Neuronal stem cell (in vitro differentiated cells): ENCODE results near the gene DRGX.

ENCODE experiments used
- DNase-seq: peaks from one replicate; pipeline ENCODE4 v3.0.0-alpha.2; 2013; ENCODE audit warnings: low spot score
- H2AFZ ChIP-seq: one replicate; pipeline ENCODE4 v1.6.1; 2013; ENCODE audit warnings: mild to moderate bottlenecking, low read length, inconsistent platforms
- H2AK5ac ChIP-seq: 2 replicates; pipeline ENCODE4 v1.6.1; 2013; ENCODE audit warnings: low read depth, mild to moderate bottlenecking, inconsistent platforms, low read length, moderate library complexity, mixed read lengths
- H2BK120ac ChIP-seq: 2 replicates; pipeline ENCODE4 v1.6.1; 2013; ENCODE audit warnings: low read depth, mild to moderate bottlenecking, inconsistent platforms, low read length, moderate library complexity, mixed read lengths
- H2BK12ac ChIP-seq: one replicate; pipeline ENCODE4 v1.6.1; 2013; ENCODE audit warnings: low read length, inconsistent platforms
- H2BK15ac ChIP-seq: 2 replicates; pipeline ENCODE4 v1.6.1; 2013; ENCODE audit warnings: mild to moderate bottlenecking, low read length, inconsistent platforms, mixed read lengths
- H2BK5ac ChIP-seq: one replicate; pipeline ENCODE4 v1.6.1; 2013; ENCODE audit warnings: inconsistent platforms, mild to moderate bottlenecking, low read length, moderate library complexity
- H3K14ac ChIP-seq: one replicate; pipeline ENCODE4 v1.6.1; 2013; ENCODE audit warnings: low read length, inconsistent platforms
- H3K18ac ChIP-seq: 2 replicates; pipeline ENCODE4 v1.6.1; 2013; ENCODE audit warnings: low read length, inconsistent platforms
- H3K23ac ChIP-seq: 2 replicates; pipeline ENCODE4 v1.6.1; 2013; ENCODE audit warnings: low read depth, mild to moderate bottlenecking, mixed read lengths, low read length, inconsistent platforms; ENCODE audit not compliant: poor library complexity
- H3K27ac ChIP-seq: replicated peaks from 3 replicates; pipeline ENCODE4 v1.5.1; 2013; ENCODE audit warnings: low read length, inconsistent platforms
- H3K27me3 ChIP-seq, 3 experiments: 2 replicates each; pipeline ENCODE4 v1.6.1; 2013; ENCODE audit warnings: low read length in 3 of 3, mild to moderate bottlenecking in 2 of 3, inconsistent platforms in 1 of 3, low read depth in 1 of 3, mixed read lengths in 1 of 3, moderate library complexity in 1 of 3; ENCODE audit not compliant: control insufficient read depth in 3 of 3, insufficient read depth in 3 of 3
- H3K36me3 ChIP-seq, 2 donors: replicated peaks in 1 of 2; 2 replicates each; pipeline ENCODE4 v1.6.1; 2013; ENCODE audit warnings: low read length in 2 of 2; ENCODE audit not compliant: control insufficient read depth in 2 of 2, insufficient read depth in 2 of 2
- H3K4ac ChIP-seq: 2 replicates; pipeline ENCODE4 v1.6.1; 2013; ENCODE audit warnings: inconsistent platforms, mild to moderate bottlenecking, low read length, moderate library complexity
- H3K4me1 ChIP-seq, 2 donors: 1 replicate in 1 of 2; 2 replicates in 1 of 2; pipeline ENCODE4 v1.6.1; 2013; ENCODE audit warnings: low read length in 2 of 2, low read depth in 1 of 2; ENCODE audit not compliant: control insufficient read depth in 2 of 2, insufficient read depth in 1 of 2
- H3K4me2 ChIP-seq: one replicate; pipeline ENCODE4 v1.6.1; 2013; ENCODE audit warnings: mild to moderate bottlenecking, low read length, inconsistent platforms; ENCODE audit not compliant: insufficient read depth, poor library complexity, severe bottlenecking
- H3K4me3 ChIP-seq, 2 donors: 2 replicates each; pipeline ENCODE4 v1.5.1; 2013; ENCODE audit warnings: low read length in 2 of 2, mild to moderate bottlenecking in 2 of 2, inconsistent platforms in 1 of 2, moderate library complexity in 1 of 2
- H3K79me1 ChIP-seq: one replicate; pipeline ENCODE4 v1.6.1; 2013; ENCODE audit warnings: low read depth, mild to moderate bottlenecking, inconsistent platforms, low read length, moderate library complexity
- H3K9ac ChIP-seq: one replicate; pipeline ENCODE4 v1.6.1; 2013; ENCODE audit warnings: mild to moderate bottlenecking, low read depth, low read length, inconsistent platforms; ENCODE audit not compliant: poor library complexity
- H3K9me3 ChIP-seq, 2 donors: replicated peaks in 1 of 2; 2 replicates each; pipeline versions ENCODE3 to v1.6.1; 2013; ENCODE audit warnings: low read length in 2 of 2, mild to moderate bottlenecking in 2 of 2, inconsistent platforms in 1 of 2, low read depth in 1 of 2, mixed read lengths in 1 of 2, moderate library complexity in 1 of 2; ENCODE audit not compliant: control insufficient read depth in 2 of 2, insufficient read depth in 1 of 2
- H4K8ac ChIP-seq: one replicate; pipeline ENCODE4 v1.6.1; 2013; ENCODE audit warnings: low read depth, mild to moderate bottlenecking, inconsistent platforms, low read length, moderate library complexity
- H4K91ac ChIP-seq: one replicate; pipeline ENCODE4 v1.6.1; 2013; ENCODE audit warnings: low read length, low read depth, mild to moderate bottlenecking, inconsistent platforms; ENCODE audit not compliant: poor library complexity
- WGBS, 2 donors: extraction: QIAGEN DNeasy Blood & Tissue Kit; methylation state at CpG; one replicate each; pipeline ENCODE4 v1.1.7; 2013; ENCODE audit warnings: missing lambda C conversion rate in 2 of 2, mixed read lengths in 1 of 2; ENCODE audit not compliant: insufficient read length in 2 of 2, insufficient replicate concordance in 1 of 2; ENCODE audit errors: extremely low coverage in 2 of 2; 5-methylcytosine and 5-hydroxymethylcytosine counted together

DRGX gene

GRCh38 chr10:49385939-49386922 is 9.7 kb downstream of the DRGX start:
- Histone ChIP-seq H3K4me3 (no peak overlapping the region), H3K23ac (peak overlapping the region; percentile 44), H3K9me3 (no peaks in the 10 kb centered on the region), H2BK15ac (no peak overlapping the region), H2BK120ac (no peak overlapping the region), H3K4me1 (no peaks in the 10 kb centered on the region), H3K14ac (no peak overlapping the region), H3K27me3 (peaks cover 0 to 48% (median 0%) of the 10 kb centered on the region in 3 experiments), H2AK5ac (peak overlapping the region; percentile 19), H2BK12ac (no peak overlapping the region), H2AFZ (no peak overlapping the region), H2BK5ac (no peak overlapping the region), H3K36me3 (no peaks in the 10 kb centered on the region), H3K4ac (no peak overlapping the region), H3K9ac (no peak overlapping the region), H3K27ac (no peak overlapping the region), H3K18ac (no peak overlapping the region), H4K91ac (no peak overlapping the region), H4K8ac (no peak overlapping the region), H3K4me2 (no peak overlapping the region), H3K79me1 (no peaks in the 10 kb centered on the region)
- WGBS, 2 donors: no CpG with 5 or more reads among the region's 22 CpGs
- DNase-seq: no peak

GRCh38 chr10:49384268-49384953 is 11.5 kb downstream of the DRGX start:
- Histone ChIP-seq H3K23ac (peak overlapping the region; percentile 28), H3K9me3 (no peaks in the 10 kb centered on the region), H3K27ac (no peak overlapping the region), H2BK120ac (no peak overlapping the region), H2AFZ (no peak overlapping the region), H3K36me3 (no peaks in the 10 kb centered on the region), H3K4me1 (no peaks in the 10 kb centered on the region), H3K18ac (no peak overlapping the region), H3K9ac (no peak overlapping the region), H3K4me3 (no peak overlapping the region), H2BK12ac (no peak overlapping the region), H3K14ac (peak overlapping the region; percentile 49), H4K8ac (no peak overlapping the region), H2BK15ac (no peak overlapping the region), H3K4me2 (no peak overlapping the region), H4K91ac (no peak overlapping the region), H2AK5ac (no peak overlapping the region), H3K79me1 (no peaks in the 10 kb centered on the region), H3K27me3 (peaks cover 0 to 33% (median 0%) of the 10 kb centered on the region in 3 experiments), H2BK5ac (no peak overlapping the region), H3K4ac (no peak overlapping the region)
- WGBS, 2 donors: no CpG with 5 or more reads among the region's 16 CpGs
- DNase-seq: no peak

- WGBS, 2 donors: no CpG with 5 or more reads among the region's 4 CpGs
- H2AFZ ChIP-seq: no peak overlapping the region
- no peak for DNase-seq
- H2BK15ac ChIP-seq: no peak overlapping the region
- H3K4me1 ChIP-seq: no peaks in the 10 kb centered on the region
- H2BK120ac ChIP-seq: no peak overlapping the region
- no peak overlapping the region for H4K8ac ChIP-seq
- H3K4me3 ChIP-seq: no peak overlapping the region
- H3K9me3 ChIP-seq: no peaks in the 10 kb centered on the region
- no peaks in the 10 kb centered on the region for H3K79me1 ChIP-seq
- H2BK5ac ChIP-seq: no peak overlapping the region
- no peak overlapping the region for H2BK12ac ChIP-seq
- no peak overlapping the region for H3K27ac ChIP-seq
- H3K27me3 ChIP-seq: peaks cover 0 to 32% (median 0%) of the 10 kb centered on the region in 3 experiments
- no peak overlapping the region for H3K23ac ChIP-seq
- no peak overlapping the region for H3K18ac ChIP-seq
- H3K4ac ChIP-seq: no peak overlapping the region
- no peak overlapping the region for H3K14ac ChIP-seq
- no peak overlapping the region for H3K9ac ChIP-seq
- no peak overlapping the region for H4K91ac ChIP-seq
- no peaks in the 10 kb centered on the region for H3K36me3 ChIP-seq
- H2AK5ac ChIP-seq: no peak overlapping the region
- no peak overlapping the region for H3K4me2 ChIP-seq
Observed at GRCh38 chr10:49383853-49384252, 12.0 kb downstream of the DRGX start.

GRCh38 chr10:49382826-49383225 is 13.1 kb downstream of the DRGX start:
- H3K4me3 ChIP-seq: no peak overlapping the region
- no peak overlapping the region for H4K8ac ChIP-seq
- H3K18ac ChIP-seq: no peak overlapping the region
- no peaks in the 10 kb centered on the region for H3K79me1 ChIP-seq
- H3K4ac ChIP-seq: no peak overlapping the region
- DNase-seq: no peak
- H3K14ac ChIP-seq: peak overlapping the region; percentile 10
- no peak overlapping the region for H2BK120ac ChIP-seq
- no peaks in the 10 kb centered on the region for H3K4me1 ChIP-seq
- no peak overlapping the region for H2AK5ac ChIP-seq
- H3K27ac ChIP-seq: no peak overlapping the region
- no peak overlapping the region for H3K23ac ChIP-seq
- no CpG with 5 or more reads among the region's 5 CpGs for WGBS, 2 donors
- H2BK12ac ChIP-seq: no peak overlapping the region
- H3K9me3 ChIP-seq: no peaks in the 10 kb centered on the region
- H2BK5ac ChIP-seq: no peak overlapping the region
- no peak overlapping the region for H2BK15ac ChIP-seq
- no peaks in the 10 kb centered on the region for H3K36me3 ChIP-seq
- H4K91ac ChIP-seq: no peak overlapping the region
- no peak overlapping the region for H3K9ac ChIP-seq
- H3K27me3 ChIP-seq: peaks cover 0 to 22% (median 0%) of the 10 kb centered on the region in 3 experiments
- H3K4me2 ChIP-seq: no peak overlapping the region
- H2AFZ ChIP-seq: no peak overlapping the region
